DMS 273 (cell line): Measurements from ENCODE around the gene PCIF1.
"Not testable (repeated sequence)": the region's sequence is repeated elsewhere in the genome, so short reads cannot be mapped to it uniquely, and the experiment has no call there.

Experiments used
- DNase-seq: peaks from one replicate; lab custom pipeline; 2025; ENCODE audit not compliant: unreplicated experiment; lab: John Stamatoyannopoulos, UW

The PCIF1 gene

DNA sequence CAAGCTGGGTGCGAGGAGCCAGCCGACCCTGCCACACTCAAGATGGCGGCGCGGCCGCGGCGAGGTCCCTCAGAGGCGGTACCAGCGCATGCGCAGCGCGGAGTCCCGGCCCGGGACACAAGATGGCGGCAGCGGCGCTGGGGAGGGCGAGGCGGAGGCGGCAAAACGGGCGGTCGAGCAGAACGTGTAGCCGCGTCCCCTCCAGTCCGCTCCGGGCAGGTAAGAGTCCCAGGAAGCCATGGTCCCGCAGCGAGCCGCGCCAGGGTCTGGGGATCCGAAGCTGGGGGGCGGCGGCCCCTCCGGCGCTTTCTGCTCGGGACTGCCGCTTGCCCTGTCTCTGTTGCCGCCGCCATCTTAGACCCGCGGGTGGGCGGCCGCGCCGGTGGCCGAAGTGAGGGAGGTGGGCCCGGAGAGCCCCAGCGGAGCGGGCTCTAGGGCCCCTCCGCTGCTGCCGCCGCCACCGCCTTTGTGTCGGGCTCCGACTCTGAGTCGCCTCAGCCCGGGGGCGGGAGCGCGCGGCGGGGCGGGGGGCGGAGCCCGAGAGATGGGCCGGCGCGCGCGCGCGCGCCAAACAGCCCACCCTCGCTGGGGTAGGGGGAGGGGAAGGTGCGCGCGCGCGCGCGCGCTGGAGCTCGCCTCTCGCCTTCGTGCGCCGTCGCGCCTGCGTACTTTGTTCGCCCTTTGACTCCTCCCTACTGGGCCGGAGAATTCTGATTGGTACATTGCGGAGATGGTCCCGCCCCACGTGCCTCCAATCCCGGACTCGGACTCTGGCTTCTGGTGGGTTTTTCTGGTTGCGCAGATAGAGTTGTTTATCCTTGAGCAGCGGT is at the start of gene PCIF1:
TSS of gene PCIF1 (plus strand) at position 98 of the 830 bp plus-strand sequence. CDS start 4,317 bp downstream, outside the sequence.
- DNase-seq = peak; percentile 99

GRCh38 chr20:45886590-45887345 is 47.7 kb upstream of the PCIF1 start:
- DNase-seq = no peak

- no peak for DNase-seq
Measured at GRCh38 chr20:45887346-45887715, 47.2 kb upstream of the PCIF1 start, which contains the start of gene SPATA25. SPATA25 (minus strand) TSS chr20:45887622; CDS start chr20:45887590, 32 bp downstream.

- DNase-seq = no peak
Measured at GRCh38 chr20:45888681-45889080, 45.8 kb upstream of the PCIF1 start.

DNA sequence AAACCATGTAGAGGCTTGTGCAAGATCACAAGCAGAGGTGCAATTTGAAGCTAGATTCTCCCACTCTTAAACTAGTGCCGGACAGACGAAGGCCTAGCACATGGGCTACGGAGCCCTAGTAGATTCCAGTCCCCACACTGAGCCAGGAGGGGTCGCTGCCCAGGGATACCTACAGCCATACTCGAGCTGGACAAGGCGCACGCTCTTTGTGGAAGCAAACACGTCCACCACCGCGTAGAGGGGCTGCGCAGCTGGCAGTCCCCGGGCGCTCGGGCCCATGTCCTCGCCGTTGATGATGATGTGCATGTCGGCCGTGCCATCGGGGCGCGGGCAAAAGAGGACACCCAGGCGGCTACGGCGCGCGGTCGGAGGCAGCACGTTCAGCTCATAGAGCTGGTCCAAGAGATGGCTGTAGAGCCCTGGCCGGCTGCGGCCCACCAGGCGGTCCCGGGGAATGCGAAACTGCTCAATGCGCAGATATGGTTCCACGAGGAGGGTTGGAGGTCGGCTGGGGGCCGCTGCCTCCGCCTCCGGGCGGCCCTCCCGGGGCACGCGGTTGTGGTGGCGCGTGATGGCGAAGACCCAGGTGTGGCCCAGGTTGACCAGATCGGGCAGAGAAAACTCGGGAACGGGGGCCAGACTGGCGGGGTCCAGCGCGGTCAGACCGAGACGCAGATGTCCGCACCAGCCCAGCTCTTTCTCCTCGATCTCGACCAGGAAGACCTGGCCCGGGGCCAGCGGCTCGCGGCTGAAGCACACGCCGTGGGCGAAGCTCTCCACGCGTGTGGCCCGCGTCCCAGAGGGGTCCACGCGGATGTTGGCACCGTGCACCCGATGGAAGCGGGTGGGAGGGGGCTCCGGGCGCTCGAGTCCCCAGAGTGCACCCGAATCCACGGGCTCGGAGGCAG is 44.2 kb upstream of the PCIF1 start:
- DNase-seq = peak; percentile 69

- DNase-seq = peak; percentile 96
Measured at GRCh38 chr20:45890985-45891983, 43.2 kb upstream of the PCIF1 start, which contains the start of the genes CTSA and NEURL2. CTSA (plus strand) TSS chr20:45891335; CDS start chr20:45891569, 234 bp downstream. NEURL2 (minus strand) TSS chr20:45891208; CDS start chr20:45890991, 217 bp downstream.

DNA sequence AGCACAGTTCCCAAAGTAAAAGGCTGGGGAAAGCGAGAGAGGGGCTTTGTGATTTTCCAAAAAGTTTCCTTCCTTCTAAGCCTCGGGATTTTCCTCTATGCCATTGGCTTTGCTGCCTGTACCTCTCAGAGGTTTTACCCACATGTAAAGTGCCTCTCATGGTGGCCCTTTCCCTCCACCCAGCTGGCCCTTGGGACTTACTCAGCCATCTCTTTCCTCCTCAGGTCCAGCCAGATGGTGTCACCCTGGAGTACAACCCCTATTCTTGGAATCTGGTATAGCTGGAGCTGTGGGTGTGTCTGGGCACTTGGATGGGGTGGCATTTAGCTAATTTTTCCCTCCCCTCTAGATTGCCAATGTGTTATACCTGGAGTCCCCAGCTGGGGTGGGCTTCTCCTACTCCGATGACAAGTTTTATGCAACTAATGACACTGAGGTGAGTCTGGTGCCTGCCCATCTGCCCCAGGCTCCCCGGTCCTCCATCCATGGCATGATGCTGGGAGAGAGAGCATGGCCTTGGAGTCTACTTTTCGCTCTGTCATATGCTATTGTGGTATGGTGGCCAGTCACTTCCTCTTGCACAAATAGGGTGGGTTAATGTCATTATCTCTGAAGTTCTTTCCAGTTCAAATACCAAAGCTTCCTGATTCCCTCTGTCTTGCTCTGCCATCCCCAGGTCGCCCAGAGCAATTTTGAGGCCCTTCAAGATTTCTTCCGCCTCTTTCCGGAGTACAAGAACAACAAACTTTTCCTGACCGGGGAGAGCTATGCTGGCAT is 42.2 kb upstream of the PCIF1 start:
- peak; percentile 56 for DNase-seq

- no peak for DNase-seq
Measured at GRCh38 chr20:45892828-45893500, 41.5 kb upstream of the PCIF1 start.

DNA sequence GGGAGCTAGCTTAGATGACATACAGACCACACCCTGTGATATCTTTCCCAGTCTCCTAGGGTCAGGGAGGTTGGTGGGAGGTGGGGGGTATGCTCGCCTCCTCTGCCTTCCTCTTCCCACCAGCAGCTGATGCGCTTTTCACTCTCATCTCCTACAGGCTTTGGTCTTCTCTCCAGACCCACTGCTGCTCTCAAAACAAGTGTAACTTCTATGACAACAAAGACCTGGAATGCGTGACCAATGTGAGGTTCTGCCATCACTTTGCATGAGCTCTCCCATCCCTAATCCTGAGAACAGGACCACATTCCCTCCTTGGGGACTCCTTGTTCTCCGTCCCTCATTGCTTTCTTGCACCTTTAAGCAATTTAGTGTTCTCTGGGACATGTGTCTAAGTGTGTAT is 40.7 kb upstream of the PCIF1 start:
- DNase-seq = no peak

DNA sequence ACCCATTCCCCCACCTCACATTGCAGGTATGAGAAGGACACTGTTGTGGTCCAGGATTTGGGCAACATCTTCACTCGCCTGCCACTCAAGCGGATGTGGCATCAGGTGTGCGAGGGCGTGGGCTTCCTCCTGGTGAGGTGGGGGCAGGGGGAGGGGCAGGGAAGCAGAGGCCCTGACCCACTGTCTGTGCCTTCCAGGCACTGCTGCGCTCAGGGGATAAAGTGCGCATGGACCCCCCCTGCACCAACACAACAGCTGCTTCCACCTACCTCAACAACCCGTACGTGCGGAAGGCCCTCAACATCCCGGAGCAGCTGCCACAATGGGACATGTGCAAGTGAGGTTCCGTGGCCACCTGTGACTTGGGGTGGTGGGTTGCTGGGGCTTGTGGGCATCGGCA is 39.7 kb upstream of the PCIF1 start:
- no peak for DNase-seq

- no peak for DNase-seq
Measured at GRCh38 chr20:45896641-45897161, 37.8 kb upstream of the PCIF1 start.

DNA sequence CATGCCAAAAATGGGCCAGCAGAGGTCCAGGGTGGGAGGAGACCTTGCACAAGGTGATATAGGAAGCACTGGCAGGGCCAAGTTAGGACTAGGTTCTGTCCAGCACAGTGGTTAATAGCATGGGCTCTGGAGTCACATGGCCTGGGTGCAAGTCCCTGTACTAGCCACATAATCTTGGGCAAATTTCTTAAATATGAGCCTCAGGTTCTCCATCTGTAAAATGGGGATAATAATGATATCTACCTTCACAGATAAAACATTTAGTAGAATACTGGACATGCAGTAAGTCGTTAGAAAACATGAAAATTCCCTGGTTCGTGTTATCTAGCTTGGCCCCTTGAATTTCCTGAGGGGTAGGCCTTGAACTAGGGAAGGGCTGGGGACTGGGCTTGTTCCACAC is 37.2 kb upstream of the PCIF1 start:
- no peak for DNase-seq

DNA sequence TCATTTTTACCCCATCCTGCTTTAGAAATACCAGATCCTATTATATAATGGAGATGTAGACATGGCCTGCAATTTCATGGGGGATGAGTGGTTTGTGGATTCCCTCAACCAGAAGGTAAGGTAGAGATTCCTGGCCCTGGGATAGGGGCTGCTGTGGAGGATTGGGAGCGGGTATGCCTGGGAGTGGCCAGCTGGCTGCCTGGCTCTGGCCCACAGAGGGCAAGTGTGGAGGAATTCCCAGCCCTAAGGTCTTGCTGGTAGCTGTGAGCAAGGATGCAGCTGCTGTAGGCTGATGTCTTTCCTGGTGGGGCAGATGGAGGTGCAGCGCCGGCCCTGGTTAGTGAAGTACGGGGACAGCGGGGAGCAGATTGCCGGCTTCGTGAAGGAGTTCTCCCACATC is 36.8 kb upstream of the PCIF1 start:
- DNase-seq = no peak

DNA sequence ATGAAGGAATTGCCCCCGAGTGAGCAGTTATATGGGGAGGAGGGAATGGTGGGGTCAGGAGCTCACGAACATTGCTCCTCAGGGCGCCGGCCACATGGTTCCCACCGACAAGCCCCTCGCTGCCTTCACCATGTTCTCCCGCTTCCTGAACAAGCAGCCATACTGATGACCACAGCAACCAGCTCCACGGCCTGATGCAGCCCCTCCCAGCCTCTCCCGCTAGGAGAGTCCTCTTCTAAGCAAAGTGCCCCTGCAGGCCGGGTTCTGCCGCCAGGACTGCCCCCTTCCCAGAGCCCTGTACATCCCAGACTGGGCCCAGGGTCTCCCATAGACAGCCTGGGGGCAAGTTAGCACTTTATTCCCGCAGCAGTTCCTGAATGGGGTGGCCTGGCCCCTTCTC is 36.2 kb upstream of the PCIF1 start:
- no peak for DNase-seq

DNA sequence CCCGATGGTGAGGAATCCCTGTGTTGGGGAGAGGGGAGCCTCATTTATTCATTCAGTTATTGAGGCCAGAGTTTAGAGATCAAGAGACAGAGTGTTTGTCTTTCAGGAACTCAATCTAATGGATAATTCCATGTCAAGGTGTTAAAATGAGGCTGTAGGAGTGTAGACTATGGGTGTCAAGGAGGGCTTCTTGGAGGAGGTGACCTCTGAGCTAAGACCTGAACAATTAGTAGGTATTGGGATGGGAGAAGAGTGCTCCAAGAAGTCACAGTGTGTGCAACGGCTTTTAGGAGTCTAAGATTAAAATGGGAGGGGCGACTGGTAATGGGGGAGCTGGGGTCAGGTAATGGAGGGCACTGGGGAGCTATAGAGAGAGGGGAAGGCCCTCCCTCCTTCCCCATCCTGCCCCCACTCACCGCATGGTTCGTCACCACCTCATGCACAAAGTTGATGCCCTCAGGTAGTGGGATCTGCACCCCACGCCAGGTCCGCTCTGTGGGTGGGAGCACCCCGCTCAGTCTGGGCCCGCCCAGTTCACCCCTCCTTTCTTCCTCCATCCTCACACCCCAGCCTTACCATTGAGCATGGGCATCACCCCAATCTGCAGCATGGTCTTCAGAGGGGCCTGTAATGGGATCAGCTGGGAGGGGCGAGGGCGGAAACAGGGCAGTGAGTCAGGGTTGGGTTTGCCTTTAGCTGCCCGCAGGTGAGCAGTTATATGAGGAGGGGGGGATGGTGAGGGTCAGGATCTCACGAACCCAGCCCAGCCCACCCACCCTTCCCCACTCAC is 35.2 kb upstream of the PCIF1 start:
- no peak for DNase-seq

DNA sequence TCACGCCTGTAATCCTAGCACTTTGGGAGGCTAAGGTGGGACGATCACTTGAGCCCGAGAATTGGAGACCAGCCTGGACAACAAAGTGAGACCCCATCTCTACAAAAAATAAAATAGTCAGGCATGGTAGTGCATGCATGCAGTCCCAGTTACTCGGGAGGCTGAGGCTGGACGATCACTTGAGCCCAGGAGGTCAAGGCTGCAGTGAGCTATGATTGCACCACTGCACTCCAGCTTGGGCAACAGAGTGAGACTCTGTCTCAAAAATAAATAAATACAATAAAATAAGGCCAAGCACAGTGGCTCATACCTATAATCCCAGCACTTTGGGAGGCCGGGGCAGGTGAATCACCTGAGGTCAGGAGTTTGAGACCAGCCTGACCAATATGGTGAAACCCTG is 33.2 kb upstream of the PCIF1 start:
- not testable (repeated sequence) for DNase-seq

DNA sequence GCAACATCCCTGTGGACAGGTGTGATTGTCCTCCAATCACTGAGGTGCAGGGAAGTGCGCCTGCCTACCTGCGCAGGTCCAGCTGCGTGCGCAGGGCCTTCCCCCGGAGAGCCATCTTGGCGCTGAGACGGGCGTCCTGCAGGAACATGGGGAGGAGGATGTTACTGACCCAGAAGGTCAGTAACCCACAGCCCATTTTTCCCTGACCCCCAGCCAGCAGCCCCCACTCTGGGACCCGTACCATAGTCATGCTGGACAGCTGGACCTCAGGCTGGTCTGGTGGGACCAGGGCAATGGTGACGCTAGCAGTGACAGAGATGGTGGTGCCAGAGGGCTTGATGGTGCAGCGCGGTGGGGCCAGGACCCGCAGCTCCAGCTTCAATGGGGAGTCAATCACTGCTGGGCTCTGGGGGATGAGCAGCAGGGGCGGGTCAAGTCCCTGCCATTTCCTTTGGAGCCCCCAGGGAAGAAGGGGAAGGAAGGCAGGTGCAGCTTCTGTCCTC is 32.2 kb upstream of the PCIF1 start:
- DNase-seq = no peak
